IPS DF 6.9 (cell line): ENCODE results near the gene KCNG2.

Experiments used
- DNase-seq: peaks from one replicate; pipeline ENCODE4 v3.0.0-alpha.2; 2013; ENCODE audit warnings: low read depth, low spot score
- H3K27ac ChIP-seq: one replicate; pipeline ENCODE4 v1.5.1; 2013; ENCODE audit warnings: low read length, control low read depth
- H3K27me3 ChIP-seq: 2 replicates; pipeline ENCODE4 v1.6.1; 2013; ENCODE audit warnings: mild to moderate bottlenecking, low read length; ENCODE audit not compliant: control insufficient read depth, insufficient read depth
- H3K36me3 ChIP-seq: 2 replicates; pipeline ENCODE4 v1.6.1; 2013; ENCODE audit warnings: low read length; ENCODE audit not compliant: control insufficient read depth, insufficient read depth
- H3K4me1 ChIP-seq: 2 replicates; pipeline ENCODE4 v1.6.1; 2013; ENCODE audit warnings: low read length; ENCODE audit not compliant: control insufficient read depth, insufficient read depth
- H3K4me3 ChIP-seq: 2 replicates; pipeline ENCODE4 v1.5.1; 2013; ENCODE audit warnings: mild to moderate bottlenecking, low read length
- H3K9me3 ChIP-seq: 2 replicates; pipeline ENCODE4 v1.6.1; 2013; ENCODE audit warnings: low read length, inconsistent platforms; ENCODE audit not compliant: control insufficient read depth, insufficient read depth
- WGBS: extraction: QIAGEN DNeasy Blood & Tissue Kit; methylation state at CpG from one replicate; pipeline ENCODE4 v1.1.7; 2013; ENCODE audit warnings: mixed read lengths, missing lambda C conversion rate; ENCODE audit not compliant: insufficient read length, insufficient coverage; 5-methylcytosine and 5-hydroxymethylcytosine counted together

Gene KCNG2

GRCh38 chr18:79776674-79777073 lies 21.1 kb upstream of the KCNG2 start:
- no peak for DNase-seq
- Histone ChIP-seq H3K27ac (no peak overlapping the region), H3K4me1 (no peaks in the 10 kb centered on the region), H3K4me3 (no peak overlapping the region), H3K27me3 (no peaks in the 10 kb centered on the region), H3K9me3 (no peaks in the 10 kb centered on the region), H3K36me3 (peaks cover 3% of the 10 kb centered on the region; the same call in 1 of the 2 replicates)
- WGBS = no CpG with 5 or more reads among the region's 2 CpGs

- Histone ChIP-seq H3K4me3 (no peak overlapping the region), H3K36me3 (no peaks in the 10 kb centered on the region), H3K9me3 (no peaks in the 10 kb centered on the region), H3K27ac (no peak overlapping the region), H3K27me3 (no peaks in the 10 kb centered on the region), H3K4me1 (no peaks in the 10 kb centered on the region)
- no CpG with 5 or more reads among the region's 26 CpGs for WGBS
- no peak for DNase-seq
These were observed 19.4 kb upstream of the KCNG2 start for GRCh38 chr18:79778291-79778791.

- H3K27me3 ChIP-seq = no peaks in the 10 kb centered on the region
- no peaks in the 10 kb centered on the region for H3K4me1 ChIP-seq
These were observed 18.6 kb upstream of the KCNG2 start for GRCh38 chr18:79779021-79779699.

GRCh38 chr18:79779700-79780190 lies 18.0 kb upstream of the KCNG2 start:
- Histone ChIP-seq H3K4me3 (no peak overlapping the region), H3K36me3 (no peaks in the 10 kb centered on the region), H3K9me3 (no peaks in the 10 kb centered on the region), H3K27me3 (no peaks in the 10 kb centered on the region), H3K4me1 (no peaks in the 10 kb centered on the region), H3K27ac (no peak overlapping the region)
- WGBS = no CpG with 5 or more reads among the region's 18 CpGs
- DNase-seq = no peak

More at GRCh38 chr18:79779021-79779699, 18.6 kb upstream of the KCNG2 start:
- Histone ChIP-seq H3K27ac (no peak overlapping the region), H3K4me3 (no peak overlapping the region), H3K36me3 (no peaks in the 10 kb centered on the region), H3K9me3 (no peaks in the 10 kb centered on the region)
- no CpG with 5 or more reads among the region's 29 CpGs for WGBS
- DNase-seq = no peak

GRCh38 chr18:79780547-79780946 lies 17.2 kb upstream of the KCNG2 start:
- Histone ChIP-seq H3K4me1 (no peaks in the 10 kb centered on the region), H3K36me3 (no peaks in the 10 kb centered on the region), H3K9me3 (no peaks in the 10 kb centered on the region), H3K4me3 (no peak overlapping the region), H3K27ac (no peak overlapping the region), H3K27me3 (no peaks in the 10 kb centered on the region)
- DNase-seq = no peak
- no CpG with 5 or more reads among the region's 8 CpGs for WGBS

GRCh38 chr18:79781331-79781941 lies 16.3 kb upstream of the KCNG2 start:
- no peaks in the 10 kb centered on the region for H3K4me1 ChIP-seq
- no peaks in the 10 kb centered on the region for H3K36me3 ChIP-seq
- no CpG with 5 or more reads among the region's 17 CpGs for WGBS
- H3K27me3 ChIP-seq = no peaks in the 10 kb centered on the region
- no peak overlapping the region for H3K27ac ChIP-seq
- H3K9me3 ChIP-seq = no peaks in the 10 kb centered on the region
- no peak overlapping the region for H3K4me3 ChIP-seq
- no peak for DNase-seq

GRCh38 chr18:79782566-79783308 lies 15.0 kb upstream of the KCNG2 start:
- peaks cover 10% of the 10 kb centered on the region for H3K27me3 ChIP-seq
- no CpG with 5 or more reads among the region's 43 CpGs for WGBS
- no peaks in the 10 kb centered on the region; the same call in 1 of the 2 replicates for H3K4me1 ChIP-seq
- H3K4me3 ChIP-seq = no peak overlapping the region
- no peaks in the 10 kb centered on the region for H3K36me3 ChIP-seq
- DNase-seq = no peak
- no peak overlapping the region for H3K27ac ChIP-seq
- H3K9me3 ChIP-seq = no peaks in the 10 kb centered on the region

- WGBS = no CpG with 5 or more reads among the region's 42 CpGs
- H3K27ac ChIP-seq = no peak overlapping the region
- H3K4me3 ChIP-seq = no peak overlapping the region
- no peaks in the 10 kb centered on the region for H3K9me3 ChIP-seq
- DNase-seq = no peak
- H3K36me3 ChIP-seq = no peaks in the 10 kb centered on the region
- H3K4me1 ChIP-seq = peaks cover 2% of the 10 kb centered on the region; the same call in 1 of the 2 replicates
- H3K27me3 ChIP-seq = peaks cover 19% of the 10 kb centered on the region
These were observed 13.4 kb upstream of the KCNG2 start for GRCh38 chr18:79784071-79784913.

- no peak for DNase-seq
- Histone ChIP-seq H3K4me3 (no peak overlapping the region), H3K36me3 (no peaks in the 10 kb centered on the region), H3K9me3 (no peaks in the 10 kb centered on the region), H3K27ac (no peak overlapping the region), H3K27me3 (peaks cover 19% of the 10 kb centered on the region), H3K4me1 (peaks cover 2% of the 10 kb centered on the region; the same call in 1 of the 2 replicates)
- WGBS = no CpG with 5 or more reads among the region's 32 CpGs
These were observed 12.6 kb upstream of the KCNG2 start for GRCh38 chr18:79784965-79785770.
